HG02885 (cell line): ENCODE measurements around the gene FAM156A.
"Not testable (repeated sequence)": the region's sequence is repeated elsewhere in the genome, so short reads cannot be mapped to it uniquely, and the experiment has no call there.

Source experiments
- ATAC-seq: cut with Tn5 transposase; IDR thresholded peaks from one replicate; pipeline ENCODE4 v1.9.1; 2021; ENCODE audit warnings: mild to moderate bottlenecking; ENCODE audit not compliant: unreplicated experiment, poor library complexity

FAM156A gene

DNA sequence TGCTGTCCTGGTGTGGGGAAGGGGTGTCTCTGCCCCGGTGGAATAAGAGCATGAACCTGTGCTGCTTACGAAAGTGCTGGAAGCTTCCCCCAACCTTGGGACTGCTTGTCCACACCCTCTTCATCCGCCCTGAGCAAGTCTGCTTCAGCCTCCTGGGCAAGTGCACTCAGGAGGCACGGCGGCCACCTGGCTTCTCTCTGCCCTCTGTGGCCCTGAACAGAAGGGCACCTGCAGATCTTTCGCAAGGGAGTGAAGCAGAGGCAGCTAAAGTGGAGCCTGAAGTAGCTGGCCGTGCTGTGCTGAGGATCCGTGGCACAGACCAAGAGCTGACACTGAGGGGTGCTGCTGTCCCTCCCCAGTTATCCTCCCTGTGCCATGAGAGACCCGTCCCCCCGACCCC is 9.6 kb upstream of the FAM156A start:
- ATAC-seq: not testable (repeated sequence)

DNA sequence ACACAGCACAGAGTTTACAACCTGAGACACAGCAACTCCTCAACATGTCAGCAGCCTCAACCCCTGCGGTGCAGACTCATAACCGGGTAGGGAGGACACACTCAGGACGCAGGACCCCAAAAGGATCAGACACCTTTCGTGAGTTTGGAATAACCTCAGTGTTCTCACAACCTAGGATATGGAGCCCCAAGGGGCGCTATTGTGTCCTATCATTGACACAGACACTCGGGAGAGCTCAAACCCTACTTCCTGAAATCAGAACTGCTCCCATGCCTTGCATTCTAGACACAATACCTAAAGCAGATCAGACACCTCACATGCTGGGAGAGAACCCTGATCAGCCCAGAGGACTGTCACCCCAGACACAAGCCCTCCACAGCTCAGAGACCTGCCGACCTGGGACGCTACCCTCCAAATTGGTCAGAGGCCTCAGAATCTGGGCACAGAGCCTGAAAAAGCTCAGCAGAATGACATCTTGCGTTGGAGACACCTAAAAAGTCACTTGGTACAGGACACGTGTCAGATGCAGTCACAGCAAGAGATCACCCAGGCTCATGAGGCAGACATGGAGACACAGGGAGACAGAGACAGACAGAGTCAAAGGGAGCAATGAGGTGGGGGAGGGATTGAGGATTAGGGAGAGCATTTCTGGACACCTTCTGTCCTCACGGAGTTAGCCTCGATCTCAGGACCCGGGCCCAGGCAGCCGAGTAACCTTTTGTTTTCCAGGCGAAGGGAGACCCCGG is 8.8 kb upstream of the FAM156A start:
- ATAC-seq: not testable (repeated sequence)

DNA sequence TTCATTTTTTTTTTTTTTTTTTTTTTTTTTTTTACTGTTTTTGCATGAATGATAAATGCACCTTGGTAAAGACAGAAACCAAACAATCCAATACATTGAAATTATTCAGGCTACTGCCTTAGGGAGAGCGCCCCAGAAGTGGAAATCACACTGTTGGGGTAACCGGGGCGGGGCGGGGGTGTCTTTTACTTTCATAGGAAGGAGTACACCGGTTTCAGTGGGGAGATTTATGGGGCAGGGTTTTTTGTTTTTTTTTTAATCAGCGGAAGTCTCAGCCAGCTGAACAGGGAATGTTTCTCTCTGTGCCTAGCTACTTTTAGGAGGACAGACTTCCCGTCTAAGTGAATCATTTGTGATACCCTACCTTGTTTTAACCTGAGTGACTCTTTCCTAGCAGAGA is 643 bp upstream of the FAM156A start:
- peak; percentile 18 for ATAC-seq

DNA sequence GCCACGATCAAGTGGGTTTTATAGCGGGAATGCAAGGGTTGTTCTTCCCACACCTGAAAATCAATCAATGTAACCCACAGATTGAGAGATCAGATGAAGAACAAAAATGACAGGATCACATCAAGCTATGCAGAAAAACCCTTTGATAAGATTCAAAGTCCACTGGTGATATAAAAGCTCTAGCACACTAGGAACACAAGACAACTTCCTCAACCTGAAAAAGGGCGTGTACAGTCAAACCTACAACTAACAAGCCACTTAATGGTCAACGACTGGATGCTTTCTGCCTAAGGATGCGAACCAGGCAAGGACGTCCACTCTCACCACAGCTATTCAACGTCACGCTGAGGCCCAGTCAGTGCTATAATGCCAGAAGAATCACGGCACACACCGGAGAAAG is 8.4 kb downstream of the FAM156A start:
- not testable (repeated sequence) for ATAC-seq

DNA sequence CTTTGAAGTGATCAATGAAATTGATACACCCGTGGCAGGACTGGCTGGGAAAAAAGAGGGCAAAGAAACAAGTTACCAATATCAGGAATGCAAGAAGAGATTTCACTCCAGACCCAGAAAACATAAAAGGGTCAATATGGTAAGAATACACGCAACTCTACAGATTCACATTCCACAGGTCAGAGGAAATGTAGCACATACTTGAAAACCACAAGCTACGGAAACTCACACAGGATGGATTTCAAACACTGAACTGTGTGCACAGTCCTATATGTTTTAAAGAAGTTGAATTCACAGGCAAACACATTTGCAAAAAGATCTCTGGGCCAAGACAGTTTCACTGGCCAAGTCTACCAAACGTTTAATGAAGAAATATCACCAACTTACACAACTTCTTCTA is 9.0 kb downstream of the FAM156A start:
- ATAC-seq: not testable (repeated sequence)

DNA sequence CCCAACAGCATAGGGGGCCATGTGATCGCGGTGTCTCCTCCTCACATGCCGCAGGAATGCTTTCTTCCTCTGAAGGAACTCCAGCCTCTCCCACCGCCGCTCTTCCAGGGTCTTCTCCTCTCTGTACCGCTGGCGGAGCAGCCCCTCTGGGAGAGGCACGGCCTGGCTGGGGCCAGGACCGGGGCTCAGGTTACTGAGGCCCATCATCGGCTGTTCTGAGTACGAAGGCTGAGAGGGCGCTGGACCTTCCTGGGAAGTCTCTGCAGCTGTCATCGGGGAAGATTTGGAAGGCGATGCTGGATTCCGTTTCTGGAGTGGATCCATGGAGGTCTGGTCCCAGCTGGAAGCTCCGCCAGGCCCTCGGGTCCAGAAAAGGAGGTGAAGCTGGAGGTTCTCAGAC is 10.1 kb downstream of the FAM156A start:
- not testable (repeated sequence) for ATAC-seq

DNA sequence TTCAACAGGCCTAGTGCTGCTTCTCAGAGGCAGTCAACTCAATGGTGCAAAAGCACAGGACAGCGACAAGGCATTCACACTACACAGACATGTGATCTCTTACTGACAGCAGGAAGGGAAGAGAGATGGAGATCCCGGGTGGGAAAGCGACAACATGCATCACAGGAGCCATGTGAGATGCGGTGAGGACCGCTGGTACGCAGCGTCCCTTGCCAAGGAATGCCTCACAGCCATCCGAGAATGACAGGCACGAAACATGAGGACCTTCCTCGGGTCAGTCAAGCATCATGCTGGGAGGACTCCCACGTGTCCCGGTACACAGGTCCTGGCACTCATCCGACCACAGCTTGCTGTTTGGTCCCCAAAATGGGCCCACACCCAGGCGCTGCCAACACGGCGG is 10.8 kb downstream of the FAM156A start:
- ATAC-seq: not testable (repeated sequence)

DNA sequence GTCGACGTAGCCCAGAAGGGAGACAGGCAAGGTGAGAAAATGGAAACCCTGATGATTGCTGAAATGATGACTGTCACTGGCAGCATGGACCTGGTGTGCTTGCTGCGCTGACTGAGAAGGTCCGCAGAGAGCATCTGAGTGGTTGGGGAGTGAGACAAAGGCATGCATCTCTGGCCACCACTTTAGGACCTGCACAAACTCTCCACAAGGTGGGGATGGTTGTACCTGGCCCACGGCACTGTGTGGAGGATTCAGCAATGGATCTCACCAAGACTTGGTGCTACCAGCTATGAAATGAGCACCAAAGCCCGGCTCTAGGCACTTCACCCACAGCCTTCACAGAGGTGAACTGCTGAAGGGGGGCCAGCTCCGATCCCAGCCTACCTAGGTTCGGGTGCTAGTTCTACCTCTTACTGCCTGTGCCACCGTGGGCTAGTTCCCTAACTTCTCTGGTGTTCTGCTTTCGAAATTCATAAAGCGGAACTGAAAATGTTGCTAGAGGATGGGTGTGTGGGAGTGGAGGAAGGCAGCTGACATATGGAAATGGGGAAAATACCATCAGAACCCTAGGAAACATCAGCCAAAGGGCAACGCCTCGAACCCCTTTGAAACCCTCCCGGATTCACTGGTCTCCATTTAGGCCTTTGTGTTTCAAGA is 12.4 kb downstream of the FAM156A start:
- ATAC-seq: not testable (repeated sequence)

DNA sequence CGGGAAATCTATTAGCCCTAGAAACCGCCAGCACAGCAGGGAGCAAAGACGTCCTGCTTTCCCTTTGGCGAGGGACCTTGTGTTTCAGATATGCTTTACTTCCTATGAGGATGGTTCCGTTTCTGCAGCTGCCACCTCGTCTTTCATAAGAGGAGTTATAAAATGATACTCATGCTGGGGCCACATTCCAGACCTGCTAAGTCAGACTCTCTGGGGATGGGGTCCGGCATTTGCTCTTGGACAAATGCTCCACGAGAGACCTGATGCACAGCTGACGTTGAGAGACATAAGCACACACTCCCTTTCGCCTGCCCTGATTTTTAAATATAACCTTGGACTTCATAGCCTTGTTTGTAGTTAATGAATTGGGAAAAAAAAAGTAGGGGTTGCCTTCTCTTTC is 16.6 kb downstream of the FAM156A start:
- not testable (repeated sequence) for ATAC-seq

DNA sequence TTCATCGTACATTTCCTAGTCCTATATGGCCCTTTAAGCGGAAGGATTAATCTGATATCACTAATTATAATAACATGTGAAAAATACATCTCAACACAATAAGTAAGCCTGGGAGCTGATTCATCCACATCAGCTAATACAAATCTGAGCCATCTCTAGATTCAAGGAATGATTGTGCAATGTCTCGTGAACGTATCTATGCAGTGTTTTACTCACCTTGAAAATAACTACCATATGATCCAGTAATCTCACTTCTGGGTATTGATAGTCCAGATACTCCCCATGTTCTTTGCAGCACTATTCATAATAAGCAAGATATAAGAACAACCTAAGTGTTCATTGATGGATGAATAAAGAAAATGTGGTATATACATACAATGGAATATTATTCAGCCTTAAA is 17.6 kb downstream of the FAM156A start:
- not testable (repeated sequence) for ATAC-seq

DNA sequence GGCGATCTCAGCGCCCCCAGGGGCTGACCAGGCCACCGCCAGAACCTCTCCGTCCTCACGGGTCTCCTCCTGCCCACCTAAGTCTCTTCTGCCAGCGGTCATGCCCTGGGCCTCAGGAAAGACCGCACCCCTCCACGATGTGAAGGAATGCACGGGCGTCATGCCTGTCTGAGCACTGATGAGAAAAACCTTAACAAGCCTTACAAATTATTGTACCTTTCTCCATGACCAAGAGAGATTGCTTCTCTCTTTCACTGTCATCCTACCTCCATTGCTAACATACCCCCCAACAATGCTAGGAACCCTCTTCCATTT is 22.9 kb downstream of the FAM156A start:
- not testable (repeated sequence) for ATAC-seq

DNA sequence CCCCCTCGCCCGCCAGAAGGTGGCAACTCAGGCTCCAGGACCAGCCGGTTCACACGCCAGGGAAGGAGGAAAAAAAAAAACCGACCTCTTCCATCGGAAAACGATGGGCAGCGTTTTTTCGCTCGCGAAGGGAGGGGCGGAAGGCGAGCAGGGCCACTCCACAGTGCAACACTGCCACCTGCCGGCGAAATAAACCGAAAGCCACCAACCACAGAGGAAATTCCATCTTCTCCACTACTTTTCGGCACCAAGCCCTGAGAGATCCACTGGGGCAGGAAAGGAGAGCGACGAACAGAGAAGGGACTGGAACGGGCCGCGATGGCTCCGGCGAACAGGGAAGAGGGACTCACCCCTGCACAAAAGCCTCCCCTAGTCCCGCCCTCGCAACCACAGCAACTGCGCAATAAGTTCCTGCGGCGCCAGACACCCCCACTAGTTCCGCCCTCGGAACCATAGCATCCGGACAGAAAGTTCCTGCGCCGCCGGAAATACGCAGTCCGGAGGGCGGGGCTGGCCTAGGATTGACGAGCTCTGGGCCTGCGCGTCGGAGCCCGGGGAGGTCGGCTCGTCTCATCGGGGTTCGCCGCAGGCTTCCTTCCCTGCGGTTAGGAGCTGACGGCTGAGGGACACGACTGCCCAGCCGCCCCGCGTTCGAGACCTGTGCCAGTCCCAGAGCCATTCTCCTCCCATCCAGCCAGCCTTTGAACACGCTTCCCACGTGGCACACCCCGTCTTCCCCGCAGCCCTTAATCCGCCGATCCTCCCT is 23.4 kb downstream of the FAM156A start:
- ATAC-seq: peak; percentile 96

DNA sequence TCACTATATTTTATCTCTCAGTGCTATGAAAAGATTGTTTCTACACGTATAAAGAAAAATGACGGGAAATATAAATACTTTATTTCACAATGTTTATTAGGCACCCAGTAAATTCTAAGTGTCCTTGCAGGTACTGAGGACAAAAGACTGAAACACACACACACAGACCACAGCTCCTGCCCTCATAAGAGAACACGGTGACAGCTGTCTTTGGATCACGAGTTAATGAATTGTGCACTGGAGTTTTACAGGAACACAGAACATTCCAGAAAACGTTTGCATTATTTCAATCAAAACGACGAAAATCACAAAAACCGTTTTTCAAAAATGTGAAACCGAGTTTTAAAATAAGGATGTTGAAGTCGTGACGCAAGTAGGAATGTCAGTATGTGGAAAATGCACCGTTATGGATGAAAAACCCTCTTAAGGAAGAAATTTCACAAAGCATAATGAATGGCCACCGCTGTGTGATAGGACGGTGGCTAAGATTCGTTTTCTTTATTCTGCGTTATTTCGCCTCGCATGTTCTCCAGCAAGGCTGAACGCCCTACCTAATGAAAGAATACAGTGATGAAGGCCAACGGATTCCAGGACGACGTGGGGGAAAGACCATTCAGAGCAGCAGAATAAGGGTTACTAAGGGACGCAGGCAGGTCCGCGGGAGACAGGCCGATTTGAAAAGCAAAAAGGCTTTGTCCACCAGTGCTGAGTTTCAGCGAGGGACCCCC is 24.2 kb downstream of the FAM156A start:
- peak; percentile 30 for ATAC-seq

DNA sequence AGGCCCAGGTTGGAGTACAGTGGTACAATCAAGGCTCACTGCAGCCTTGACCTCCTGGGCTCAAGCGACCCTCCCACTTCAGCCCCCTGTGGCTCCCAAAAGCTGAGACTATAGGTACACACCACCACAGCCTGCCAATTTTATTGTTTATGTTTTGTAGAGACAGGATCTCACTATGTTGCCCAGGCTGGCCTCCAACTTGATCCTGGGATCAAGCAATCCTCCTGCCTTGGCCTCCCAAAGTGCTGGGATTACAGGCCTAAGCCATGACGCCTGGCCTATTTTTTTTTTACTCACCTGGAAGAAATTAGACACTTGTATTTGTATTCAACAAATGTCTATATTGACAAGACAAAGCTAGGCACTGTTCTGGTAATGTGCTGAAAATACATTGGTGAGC is 25.1 kb downstream of the FAM156A start:
- no peak for ATAC-seq

DNA sequence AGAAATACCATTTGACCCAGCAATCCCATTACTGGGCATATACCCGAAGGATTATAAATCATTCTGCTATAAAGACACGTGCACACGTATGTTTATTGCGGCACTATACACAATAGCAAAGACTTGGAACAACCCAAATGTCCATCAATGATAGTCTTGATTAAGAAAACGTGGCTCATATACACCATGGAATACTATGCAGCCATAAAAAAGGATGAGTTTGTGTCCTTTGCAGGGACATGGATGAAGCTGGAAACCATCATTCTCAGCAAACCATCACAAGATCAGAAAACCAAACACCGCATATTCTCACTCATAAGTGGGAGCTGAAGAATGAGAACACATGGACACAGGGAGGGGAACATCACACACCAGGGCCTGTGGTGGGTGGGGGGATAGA is 28.1 kb downstream of the FAM156A start:
- not testable (repeated sequence) for ATAC-seq

DNA sequence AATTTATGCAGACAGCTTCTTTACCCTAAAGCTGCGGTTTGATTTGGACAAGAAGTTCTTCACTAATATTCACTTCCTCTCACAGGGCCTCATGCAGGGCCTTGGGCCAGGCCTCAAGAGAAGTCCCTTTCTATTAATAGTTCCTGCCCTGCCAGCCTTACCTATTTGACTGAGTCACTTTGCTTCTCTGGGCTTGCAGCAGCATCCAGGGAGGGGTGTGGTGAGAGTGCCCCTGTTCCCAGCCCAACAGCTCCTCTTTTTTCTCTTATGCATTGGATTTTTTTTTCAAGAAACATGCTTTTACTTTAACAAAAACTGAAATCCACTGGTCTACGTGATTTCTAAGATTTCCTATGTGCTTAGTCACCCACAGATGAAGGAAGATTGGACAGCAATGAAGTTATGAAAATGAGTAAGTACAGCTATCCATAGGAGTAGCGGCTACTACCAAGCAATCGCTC is 34.5 kb downstream of the FAM156A start:
- ATAC-seq: peak; percentile 50

DNA sequence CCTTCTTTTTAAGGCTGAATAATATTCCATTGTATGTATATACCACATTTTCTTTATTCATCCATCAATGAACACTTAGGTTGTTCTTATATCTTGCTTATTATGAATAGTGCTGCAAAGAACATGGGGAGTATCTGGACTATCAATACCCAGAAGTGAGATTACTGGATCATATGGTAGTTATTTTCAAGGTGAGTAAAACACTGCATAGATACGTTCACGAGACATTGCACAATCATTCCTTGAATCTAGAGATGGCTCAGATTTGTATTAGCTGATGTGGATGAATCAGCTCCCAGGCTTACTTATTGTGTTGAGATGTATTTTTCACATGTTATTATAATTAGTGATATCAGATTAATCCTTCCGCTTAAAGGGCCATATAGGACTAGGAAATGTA is 43.6 kb downstream of the FAM156A start:
- not testable (repeated sequence) for ATAC-seq

DNA sequence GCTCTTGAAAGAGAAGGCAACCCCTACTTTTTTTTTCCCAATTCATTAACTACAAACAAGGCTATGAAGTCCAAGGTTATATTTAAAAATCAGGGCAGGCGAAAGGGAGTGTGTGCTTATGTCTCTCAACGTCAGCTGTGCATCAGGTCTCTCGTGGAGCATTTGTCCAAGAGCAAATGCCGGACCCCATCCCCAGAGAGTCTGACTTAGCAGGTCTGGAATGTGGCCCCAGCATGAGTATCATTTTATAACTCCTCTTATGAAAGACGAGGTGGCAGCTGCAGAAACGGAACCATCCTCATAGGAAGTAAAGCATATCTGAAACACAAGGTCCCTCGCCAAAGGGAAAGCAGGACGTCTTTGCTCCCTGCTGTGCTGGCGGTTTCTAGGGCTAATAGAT is 44.6 kb downstream of the FAM156A start:
- not testable (repeated sequence) for ATAC-seq

DNA sequence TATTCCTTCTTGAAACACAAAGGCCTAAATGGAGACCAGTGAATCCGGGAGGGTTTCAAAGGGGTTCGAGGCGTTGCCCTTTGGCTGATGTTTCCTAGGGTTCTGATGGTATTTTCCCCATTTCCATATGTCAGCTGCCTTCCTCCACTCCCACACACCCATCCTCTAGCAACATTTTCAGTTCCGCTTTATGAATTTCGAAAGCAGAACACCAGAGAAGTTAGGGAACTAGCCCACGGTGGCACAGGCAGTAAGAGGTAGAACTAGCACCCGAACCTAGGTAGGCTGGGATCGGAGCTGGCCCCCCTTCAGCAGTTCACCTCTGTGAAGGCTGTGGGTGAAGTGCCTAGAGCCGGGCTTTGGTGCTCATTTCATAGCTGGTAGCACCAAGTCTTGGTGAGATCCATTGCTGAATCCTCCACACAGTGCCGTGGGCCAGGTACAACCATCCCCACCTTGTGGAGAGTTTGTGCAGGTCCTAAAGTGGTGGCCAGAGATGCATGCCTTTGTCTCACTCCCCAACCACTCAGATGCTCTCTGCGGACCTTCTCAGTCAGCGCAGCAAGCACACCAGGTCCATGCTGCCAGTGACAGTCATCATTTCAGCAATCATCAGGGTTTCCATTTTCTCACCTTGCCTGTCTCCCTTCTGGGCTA is 48.9 kb downstream of the FAM156A start:
- ATAC-seq: not testable (repeated sequence)

DNA sequence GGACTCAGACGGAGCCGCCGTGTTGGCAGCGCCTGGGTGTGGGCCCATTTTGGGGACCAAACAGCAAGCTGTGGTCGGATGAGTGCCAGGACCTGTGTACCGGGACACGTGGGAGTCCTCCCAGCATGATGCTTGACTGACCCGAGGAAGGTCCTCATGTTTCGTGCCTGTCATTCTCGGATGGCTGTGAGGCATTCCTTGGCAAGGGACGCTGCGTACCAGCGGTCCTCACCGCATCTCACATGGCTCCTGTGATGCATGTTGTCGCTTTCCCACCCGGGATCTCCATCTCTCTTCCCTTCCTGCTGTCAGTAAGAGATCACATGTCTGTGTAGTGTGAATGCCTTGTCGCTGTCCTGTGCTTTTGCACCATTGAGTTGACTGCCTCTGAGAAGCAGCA is 50.4 kb downstream of the FAM156A start:
- ATAC-seq: not testable (repeated sequence)
